Right ventricle myocardium superior (tissue), 1 donor: Measurements from ENCODE around the gene CCDC192. TPM values are rescaled to one million over a fixed set of nuclear protein-coding genes. Genes with fewer than 3 reads are reported as not detected.
A peak's percentile ranks its signal among the peaks of the same experiment; 100 is the strongest.
"Not testable (repeated sequence)": the region's sequence is repeated elsewhere in the genome, so short reads cannot be mapped to it uniquely, and the experiment has no call there.

Source experiments
- ATAC-seq: fragments of 200-7000 bp; cut with Tn5 transposase; one replicate; pipeline ENCODE4 v1.9.1; 2020; ENCODE audit warnings: mild to moderate bottlenecking; ENCODE audit not compliant: poor library complexity
- DNase-seq: peaks from one replicate; pipeline ENCODE4 v3.0.0-alpha.2; 2020
- intact Hi-C: fragments of 100-400 bp; cut with DNase I; formaldehyde crosslinking; loops from one replicate; pipeline ENCODE4 v1.11.2; 2022
- total RNA-seq: library from RNA; stranded (reverse); fragmentation: NEBNext Ultra II Directional; extraction: Animal tissue kit (Norgen Biotek cat#: 25700); gene quantifications from one replicate; pipeline ENCODE4 v1.2.1, GENCODE V29; 2021
- donor health status: DM: no; HTN: yes; CAD: no; lungs with severe emphysema.

The CCDC192 gene
- total RNA-seq, 1 donor from 2014 or later: not detected

- intact Hi-C loops: no loop called here
- DNase-seq (no peak), ATAC-seq (no peak)
Observed at GRCh38 chr5:127695346-127695745, 7.8 kb upstream of the CCDC192 start.

GRCh38 chr5:127696683-127697082, 6.5 kb upstream of the CCDC192 start:
- intact Hi-C loops: no loop called here
- no peak for ATAC-seq

GRCh38 chr5:127697894-127698600, 5.1 kb upstream of the CCDC192 start:
- ATAC-seq (no peak), DNase-seq (no peak)
- intact Hi-C loops: no loop called here

More at GRCh38 chr5:127696683-127697082, 6.5 kb upstream of the CCDC192 start:
- DNase-seq: no peak

- ATAC-seq (no peak), DNase-seq (no peak)
- intact Hi-C loops: no loop called here
Observed at GRCh38 chr5:127699416-127699815, 3.8 kb upstream of the CCDC192 start.

- intact Hi-C loops: no loop called here
- ATAC-seq (no peak), DNase-seq (no peak)
Observed at GRCh38 chr5:127700237-127700766, 2.9 kb upstream of the CCDC192 start.

GRCh38 chr5:127702434-127702833, 757 bp upstream of the CCDC192 start:
- ATAC-seq (peak; percentile 45), DNase-seq (no peak)
- intact Hi-C loops: no loop called here

- intact Hi-C loops: no loop called here
- peak; percentile 59 for ATAC-seq
Observed at GRCh38 chr5:127705120-127705892, 2.1 kb downstream of the CCDC192 start.

GRCh38 chr5:127706691-127707090, 3.5 kb downstream of the CCDC192 start:
- intact Hi-C loops: no loop called here
- ATAC-seq (no peak), DNase-seq (no peak)

More at GRCh38 chr5:127705120-127705892, 2.1 kb downstream of the CCDC192 start:
- no peak for DNase-seq

- intact Hi-C loops: no loop called here
- DNase-seq: no peak
- peak; percentile 46 for ATAC-seq
Observed at GRCh38 chr5:127707209-127707608, 4.0 kb downstream of the CCDC192 start.

GRCh38 chr5:127713083-127713482, 9.9 kb downstream of the CCDC192 start:
- intact Hi-C loops, ATAC-seq, DNase-seq: not testable (repeated sequence)

- ATAC-seq: no peak
- intact Hi-C loops: no loop called here
- DNase-seq: no peak
Observed at GRCh38 chr5:127718181-127718580, 15.0 kb downstream of the CCDC192 start.

- DNase-seq (peak; percentile 52), ATAC-seq (peak; percentile 78)
- intact Hi-C loops: no loop called here
Observed at GRCh38 chr5:127723571-127723970, 20.4 kb downstream of the CCDC192 start.

- DNase-seq: no peak
- ATAC-seq: no peak
- intact Hi-C loops: no loop called here
Observed at GRCh38 chr5:127725673-127726072, 22.5 kb downstream of the CCDC192 start.

- intact Hi-C loops: no loop called here
- ATAC-seq (no peak), DNase-seq (no peak)
Observed at GRCh38 chr5:127732963-127733362, 29.8 kb downstream of the CCDC192 start.

GRCh38 chr5:127739348-127739747, 36.2 kb downstream of the CCDC192 start:
- DNase-seq, ATAC-seq, intact Hi-C loops: not testable (repeated sequence)

- intact Hi-C loops: loop anchor here (10.0 kb wide), 1 partner anchor 465 kb away; no protein-coding TSS in a partner anchor
- ATAC-seq: no peak
- DNase-seq: no peak
Observed at GRCh38 chr5:127739807-127740384, 36.7 kb downstream of the CCDC192 start.

- DNase-seq: no peak
- intact Hi-C loops: loop anchor here (10.0 kb wide), 1 partner anchor 463 kb away; no protein-coding TSS in a partner anchor
- no peak for ATAC-seq
Observed at GRCh38 chr5:127741412-127741811, 38.2 kb downstream of the CCDC192 start.

GRCh38 chr5:127744241-127744640, 41.0 kb downstream of the CCDC192 start:
- ATAC-seq: no peak
- no peak for DNase-seq
- intact Hi-C loops: loop anchor here (10.0 kb wide), 1 partner anchor 461 kb away; no protein-coding TSS in a partner anchor

- intact Hi-C loops: loop anchor here (10.0 kb wide), 1 partner anchor 458 kb away; no protein-coding TSS in a partner anchor
- DNase-seq (no peak), ATAC-seq (no peak)
Observed at GRCh38 chr5:127746756-127747155, 43.6 kb downstream of the CCDC192 start.
